Vagina (tissue), 2 donors: ENCODE measurements around the gene DIP2B. TPM values are rescaled to one million over a fixed set of nuclear protein-coding genes. Genes with fewer than 3 reads are reported as not detected.

ENCODE experiments used
- DNase-seq, 2 donors: peaks; one replicate each; pipeline ENCODE4 v3.0.0-alpha.2; 2017; ENCODE audit errors: extremely low spot score in 2 of 2
- H3K27ac ChIP-seq: fragments of 200-600 bp; sonication (generic); one replicate; pipeline ENCODE4 v1.5.1; 2019
- H3K27me3 ChIP-seq: fragments of 200-600 bp; sonication (generic); one replicate; pipeline ENCODE4 v1.5.1; 2019
- H3K36me3 ChIP-seq, 2 donors: fragments of 200-600 bp; sonication (generic); one replicate each; pipeline ENCODE4 v1.5.1; 2017 to 2019
- H3K4me1 ChIP-seq: fragments of 200-600 bp; sonication (generic); one replicate; pipeline ENCODE4 v1.5.1; 2019
- H3K4me3 ChIP-seq, 2 donors: fragments of 200-600 bp; sonication (generic); 1 replicate in 1 of 2; 2 replicates in 1 of 2; pipeline ENCODE4 v1.5.1; 2016 to 2019
- H3K9me3 ChIP-seq: fragments of 200-600 bp; sonication (generic); one replicate; pipeline ENCODE4 v1.5.1; 2019
- POLR2A ChIP-seq, 2 donors: fragments of 450-650 bp; IDR thresholded peaks; one replicate each; pipeline ENCODE4 v1.6.1; 2017; ENCODE audit warnings: antibody characterized with exemption in 2 of 2, mild to moderate bottlenecking in 2 of 2, moderate library complexity in 2 of 2
- POLR2AphosphoS5 ChIP-seq, 2 donors: sonication (generic); formaldehyde crosslinking; IDR thresholded peaks; one replicate each; pipeline ENCODE4 v1.9.0; 2017; ENCODE audit warnings: antibody characterized with exemption in 2 of 2, mild to moderate bottlenecking in 2 of 2, low read depth in 1 of 2; ENCODE audit not compliant: insufficient read depth in 1 of 2
- intact Hi-C: fragments of 100-400 bp; cut with DNase I; formaldehyde crosslinking; loops from one replicate; pipeline ENCODE4 v1.15.1; 2023
- total RNA-seq: library from RNA; depleted of rRNA; stranded (reverse); fragments of >200 nt; gene quantifications from one replicate; pipeline ENCODE4 v1.2.3, GENCODE V29; 2016
- TF ChIP-seq, protein P1 (sequence below), 3 experiments: fragments of 450-650 bp in 2 of 3; fragments of 200-600 bp in 1 of 3; sonication (generic) in 1 of 3; IDR thresholded peaks; one replicate each; pipeline ENCODE4 v1.5.1; 2017 to 2019; ENCODE audit warnings: antibody characterized with exemption in 3 of 3, mild to moderate bottlenecking in 2 of 3, moderate library complexity in 2 of 3

The DIP2B gene
- total RNA-seq, 1 donor from 2014 or later: 32.2 TPM

DNA sequence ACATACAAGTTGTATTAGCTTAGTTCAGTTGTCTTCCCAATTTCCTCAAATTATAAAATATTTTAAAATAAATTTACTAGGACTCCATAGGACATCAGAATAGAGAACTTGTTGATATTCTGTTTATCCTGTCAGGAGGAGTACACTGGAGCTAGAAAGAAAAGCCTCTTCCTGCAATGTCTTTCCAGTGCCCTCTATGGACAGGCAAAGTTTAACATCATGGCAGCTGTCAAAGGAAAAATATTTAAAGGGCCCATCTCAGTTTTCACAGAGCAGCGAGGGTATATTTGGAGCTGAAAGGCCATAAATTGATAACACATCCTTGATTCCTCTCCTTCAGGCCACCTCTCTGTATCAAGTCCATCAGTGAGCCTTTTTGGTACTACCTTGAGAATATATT lies 19.0 kb downstream of the DIP2B start:
- TF ChIP-seq, protein P1, sequence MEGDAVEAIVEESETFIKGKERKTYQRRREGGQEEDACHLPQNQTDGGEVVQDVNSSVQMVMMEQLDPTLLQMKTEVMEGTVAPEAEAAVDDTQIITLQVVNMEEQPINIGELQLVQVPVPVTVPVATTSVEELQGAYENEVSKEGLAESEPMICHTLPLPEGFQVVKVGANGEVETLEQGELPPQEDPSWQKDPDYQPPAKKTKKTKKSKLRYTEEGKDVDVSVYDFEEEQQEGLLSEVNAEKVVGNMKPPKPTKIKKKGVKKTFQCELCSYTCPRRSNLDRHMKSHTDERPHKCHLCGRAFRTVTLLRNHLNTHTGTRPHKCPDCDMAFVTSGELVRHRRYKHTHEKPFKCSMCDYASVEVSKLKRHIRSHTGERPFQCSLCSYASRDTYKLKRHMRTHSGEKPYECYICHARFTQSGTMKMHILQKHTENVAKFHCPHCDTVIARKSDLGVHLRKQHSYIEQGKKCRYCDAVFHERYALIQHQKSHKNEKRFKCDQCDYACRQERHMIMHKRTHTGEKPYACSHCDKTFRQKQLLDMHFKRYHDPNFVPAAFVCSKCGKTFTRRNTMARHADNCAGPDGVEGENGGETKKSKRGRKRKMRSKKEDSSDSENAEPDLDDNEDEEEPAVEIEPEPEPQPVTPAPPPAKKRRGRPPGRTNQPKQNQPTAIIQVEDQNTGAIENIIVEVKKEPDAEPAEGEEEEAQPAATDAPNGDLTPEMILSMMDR (IDR thresholded peaks at IDR 0.05): no peak
- DNase-seq: no peak
- Histone ChIP-seq H3K9me3 (no peaks in the 10 kb centered on the region), H3K27me3 (no peaks in the 10 kb centered on the region), H3K4me1 (peaks cover 11% of the 10 kb centered on the region), H3K4me3 (no peak overlapping the region), H3K27ac (no peak overlapping the region), H3K36me3 (no peaks in the 10 kb centered on the region)
- intact Hi-C loops: no loop called here

GRCh38 chr12:50524621-50525020 lies 19.8 kb downstream of the DIP2B start:
- H3K4me3 ChIP-seq: no peak overlapping the region

DNA sequence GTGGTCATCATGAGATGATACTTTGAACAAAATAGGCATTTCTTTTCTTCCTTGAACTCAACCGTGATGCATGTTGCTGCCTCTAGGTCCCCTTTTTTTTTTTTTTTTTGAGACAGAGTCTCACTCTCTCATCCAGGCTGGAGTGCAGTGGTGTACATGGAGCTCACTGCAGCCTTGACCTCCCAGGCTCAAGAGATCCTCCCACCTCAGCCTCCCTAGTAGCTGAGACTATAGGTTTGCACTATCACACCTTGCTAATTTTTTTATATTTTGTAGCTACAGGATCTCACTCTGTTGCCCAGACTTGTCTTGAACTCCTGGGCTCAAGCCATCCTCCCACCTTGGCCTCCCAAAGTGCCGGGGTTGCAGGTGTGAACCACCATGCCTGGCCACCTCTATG lies 20.6 kb downstream of the DIP2B start:
- no peak for DNase-seq
- Histone ChIP-seq H3K4me1 (peaks cover 21% of the 10 kb centered on the region), H3K27ac (no peak overlapping the region), H3K36me3 (no peaks in the 10 kb centered on the region), H3K4me3 (no peak overlapping the region), H3K27me3 (no peaks in the 10 kb centered on the region), H3K9me3 (no peaks in the 10 kb centered on the region)
- no peak for TF ChIP-seq POLR2AphosphoS5 (IDR thresholded peaks at IDR 0.05; ENCODE audit: insufficient read depth in 1 of 2, low read depth in 1 of 2)
- TF ChIP-seq, protein P1 (IDR thresholded peaks at IDR 0.05): no peak
- TF ChIP-seq POLR2A (IDR thresholded peaks at IDR 0.05): no peak
- intact Hi-C loops: no loop called here

More at GRCh38 chr12:50524621-50525020, 19.8 kb downstream of the DIP2B start:
- no peak for DNase-seq
- no peak overlapping the region for H3K27ac ChIP-seq
- no peak for TF ChIP-seq POLR2A (IDR thresholded peaks at IDR 0.05)
- no peak for TF ChIP-seq POLR2AphosphoS5 (IDR thresholded peaks at IDR 0.05; ENCODE audit: insufficient read depth in 1 of 2, low read depth in 1 of 2)
- TF ChIP-seq, protein P1 (IDR thresholded peaks at IDR 0.05): no peak
- H3K9me3 ChIP-seq: no peaks in the 10 kb centered on the region
- H3K27me3 ChIP-seq: no peaks in the 10 kb centered on the region
- peaks cover 17% of the 10 kb centered on the region for H3K4me1 ChIP-seq
- no peaks in the 10 kb centered on the region for H3K36me3 ChIP-seq
- intact Hi-C loops: no loop called here

GRCh38 chr12:50527359-50527726 lies 22.6 kb downstream of the DIP2B start:
- DNase-seq: no peak
- Histone ChIP-seq H3K4me1 (peaks cover 30% of the 10 kb centered on the region), H3K27me3 (no peaks in the 10 kb centered on the region), H3K4me3 (no peak overlapping the region), H3K27ac (no peak overlapping the region), H3K36me3 (no peaks in the 10 kb centered on the region), H3K9me3 (no peaks in the 10 kb centered on the region)
- intact Hi-C loops: no loop called here
- no peak for TF ChIP-seq POLR2A (IDR thresholded peaks at IDR 0.05)
- TF ChIP-seq POLR2AphosphoS5 (IDR thresholded peaks at IDR 0.05; ENCODE audit: insufficient read depth in 1 of 2, low read depth in 1 of 2): no peak
- TF ChIP-seq, protein P1 (IDR thresholded peaks at IDR 0.05): no peak

- no peak for DNase-seq
- H3K4me3 ChIP-seq: no peak overlapping the region
- no peak for TF ChIP-seq POLR2AphosphoS5 (IDR thresholded peaks at IDR 0.05; ENCODE audit: insufficient read depth in 1 of 2, low read depth in 1 of 2)
- no peak for TF ChIP-seq POLR2A (IDR thresholded peaks at IDR 0.05)
- TF ChIP-seq, protein P1 (IDR thresholded peaks at IDR 0.05): no peak
- H3K4me1 ChIP-seq: peaks cover 45% of the 10 kb centered on the region
- no peaks in the 10 kb centered on the region for H3K36me3 ChIP-seq
- no peak overlapping the region for H3K27ac ChIP-seq
- intact Hi-C loops: no loop called here
- H3K9me3 ChIP-seq: no peaks in the 10 kb centered on the region
- no peaks in the 10 kb centered on the region for H3K27me3 ChIP-seq
Observed at GRCh38 chr12:50528800-50529199, 24.0 kb downstream of the DIP2B start.
